HS-5 (cell line): ENCODE measurements around the gene LARP7.
"Not testable (repeated sequence)": the region's sequence is repeated elsewhere in the genome, so short reads cannot be mapped to it uniquely, and the experiment has no call there.

Experiments
- DNase-seq: peaks from one replicate; pipeline ENCODE4 v3.0.0-alpha.2; 2012; ENCODE audit warnings: low read depth

Gene LARP7

GRCh38 chr4:112650332-112650731 lies 13.4 kb downstream of the LARP7 start:
- DNase-seq = no peak

GRCh38 chr4:112651641-112652040 lies 14.7 kb downstream of the LARP7 start:
- no peak for DNase-seq

GRCh38 chr4:112652216-112652615 lies 15.3 kb downstream of the LARP7 start:
- DNase-seq = no peak

GRCh38 chr4:112655270-112655669 lies 18.3 kb downstream of the LARP7 start:
- DNase-seq = no peak

- DNase-seq = not testable (repeated sequence)
These were observed 19.2 kb downstream of the LARP7 start for GRCh38 chr4:112656115-112656514.

- DNase-seq = no peak
These were observed 27.7 kb downstream of the LARP7 start for GRCh38 chr4:112664611-112665010.

GRCh38 chr4:112668131-112668530 lies 31.2 kb downstream of the LARP7 start:
- no peak for DNase-seq

GRCh38 chr4:112673076-112673475 lies 36.1 kb downstream of the LARP7 start:
- DNase-seq = no peak

GRCh38 chr4:112673686-112674085 lies 36.7 kb downstream of the LARP7 start:
- DNase-seq = no peak

GRCh38 chr4:112674376-112674775 lies 37.4 kb downstream of the LARP7 start:
- no peak for DNase-seq

- no peak for DNase-seq
These were observed 40.7 kb downstream of the LARP7 start for GRCh38 chr4:112677519-112678091.

GRCh38 chr4:112680996-112681395 lies 44.1 kb downstream of the LARP7 start:
- DNase-seq = no peak

- DNase-seq = no peak
These were observed 56.6 kb downstream of the LARP7 start for GRCh38 chr4:112693507-112693906.

GRCh38 chr4:112700679-112701078 lies 63.7 kb downstream of the LARP7 start:
- no peak for DNase-seq

- no peak for DNase-seq
These were observed 65.9 kb downstream of the LARP7 start for GRCh38 chr4:112702892-112703291.

GRCh38 chr4:112704322-112704721 lies 67.4 kb downstream of the LARP7 start:
- no peak for DNase-seq

GRCh38 chr4:112704991-112705845 lies 68.3 kb downstream of the LARP7 start:
- DNase-seq = peak; percentile 9

- peak; percentile 8 for DNase-seq
These were observed 69.2 kb downstream of the LARP7 start for GRCh38 chr4:112705891-112706839.

GRCh38 chr4:112706840-112707207 lies 69.9 kb downstream of the LARP7 start:
- no peak for DNase-seq
